Thoracic aorta (tissue), 2 donors: ENCODE measurements around the gene CXXC4. TPM values are rescaled to one million over a fixed set of nuclear protein-coding genes. Genes with fewer than 3 reads are reported as not detected.

ENCODE experiments used
- ATAC-seq: fragments of 150-250 bp; one replicate; pipeline ENCODE4 v1.8.0; 2017; ENCODE audit warnings: low read depth; ENCODE audit not compliant: insufficient number of reproducible peaks, low FRiP score
- DNase-seq: peaks from one replicate; pipeline ENCODE4 v3.0.0-alpha.2; 2020; ENCODE audit warnings: low spot score
- H3K27ac ChIP-seq, 2 donors: fragments of 200-600 bp; sonication (generic); 1 replicate in 1 of 2; 2 replicates in 1 of 2; pipeline ENCODE4 v1.5.1; 2016; ENCODE audit warnings: mild to moderate bottlenecking in 2 of 2, moderate library complexity in 2 of 2
- H3K27me3 ChIP-seq: fragments of 200-600 bp; sonication (generic); replicated peaks from 2 replicates; pipeline ENCODE4 v1.6.0; 2016; ENCODE audit warnings: mild to moderate bottlenecking; ENCODE audit not compliant: insufficient read depth
- H3K36me3 ChIP-seq: fragments of 200-600 bp; sonication (generic); one replicate; pipeline ENCODE4 v1.5.1; 2016
- H3K4me1 ChIP-seq, 2 donors: fragments of 200-600 bp; sonication (generic); 1 replicate in 1 of 2; 2 replicates in 1 of 2; pipeline versions ENCODE4 v1.5.1 to v1.6.0; 2016; ENCODE audit warnings: low read depth in 2 of 2, mild to moderate bottlenecking in 1 of 2; ENCODE audit not compliant: control insufficient read depth in 1 of 2
- H3K4me3 ChIP-seq: fragments of 200-600 bp; sonication (generic); 2 replicates; pipeline ENCODE4 v1.5.1; 2016; ENCODE audit warnings: mild to moderate bottlenecking
- H3K9me3 ChIP-seq: fragments of 200-600 bp; sonication (generic); 2 replicates; pipeline ENCODE4 v1.5.1; 2016
- total RNA-seq, 2 donors: library from RNA; depleted of rRNA; stranded (reverse); fragments of >200 nt; gene quantifications; one replicate each; pipeline versions ENCODE4 v1.1.0 to v1.2.3, GENCODE V29; 2016
- TF ChIP-seq, protein P1 (sequence below): fragments of 200-600 bp; sonication (generic); IDR thresholded peaks from one replicate; pipeline ENCODE4 v1.5.1; 2019; ENCODE audit warnings: antibody characterized with exemption

Gene CXXC4
- total RNA-seq, 2 donors from 2014 or later, result 1.2 to 2.5 TPM

DNA sequence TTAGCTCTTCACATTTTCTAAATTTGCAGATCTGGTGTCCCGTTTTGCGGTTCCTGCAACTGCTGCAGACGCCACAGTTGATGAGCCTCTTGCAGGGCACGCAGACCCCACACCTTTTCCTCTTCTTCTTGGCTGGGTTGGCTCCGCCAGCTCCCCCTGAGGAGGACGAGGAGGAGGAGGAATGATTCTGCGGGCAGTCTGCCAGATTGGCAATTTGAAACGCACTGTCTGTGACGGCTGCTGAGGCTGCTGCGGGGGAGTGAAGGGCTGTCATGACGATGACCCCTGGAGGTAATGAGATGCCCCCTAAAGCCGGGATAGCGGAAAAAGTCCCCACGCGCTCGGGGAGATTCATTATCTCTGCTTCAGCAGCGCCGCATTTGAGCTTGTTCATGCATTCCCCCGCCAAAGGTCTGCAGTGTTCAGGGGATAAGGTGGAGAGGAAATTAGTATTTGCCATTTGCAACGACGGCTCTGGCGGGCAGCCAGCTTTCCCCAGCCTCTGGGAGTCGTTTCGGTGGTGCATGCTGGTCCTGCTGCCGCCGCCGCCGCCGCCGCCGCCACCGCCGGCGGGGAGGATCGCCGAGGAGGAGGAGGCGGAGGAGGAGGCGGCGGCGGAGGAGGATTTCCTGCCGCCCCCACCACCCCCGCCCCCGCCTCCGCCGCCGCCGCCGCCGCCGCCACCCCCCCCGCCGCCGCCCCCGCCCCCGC is 3.8 kb downstream of the CXXC4 start:
- Histone ChIP-seq H3K9me3 (no peaks in the 10 kb centered on the region), H3K27me3 (no peaks in the 10 kb centered on the region), H3K27ac (peak overlapping the region; percentile 58 to 79), H3K36me3 (no peaks in the 10 kb centered on the region), H3K4me3 (peak overlapping the region; percentile 90), H3K4me1 (peaks cover 0 to 4% of the 10 kb centered on the region in 2 donors)
- peak; percentile 6 for ATAC-seq
- TF ChIP-seq, protein P1, sequence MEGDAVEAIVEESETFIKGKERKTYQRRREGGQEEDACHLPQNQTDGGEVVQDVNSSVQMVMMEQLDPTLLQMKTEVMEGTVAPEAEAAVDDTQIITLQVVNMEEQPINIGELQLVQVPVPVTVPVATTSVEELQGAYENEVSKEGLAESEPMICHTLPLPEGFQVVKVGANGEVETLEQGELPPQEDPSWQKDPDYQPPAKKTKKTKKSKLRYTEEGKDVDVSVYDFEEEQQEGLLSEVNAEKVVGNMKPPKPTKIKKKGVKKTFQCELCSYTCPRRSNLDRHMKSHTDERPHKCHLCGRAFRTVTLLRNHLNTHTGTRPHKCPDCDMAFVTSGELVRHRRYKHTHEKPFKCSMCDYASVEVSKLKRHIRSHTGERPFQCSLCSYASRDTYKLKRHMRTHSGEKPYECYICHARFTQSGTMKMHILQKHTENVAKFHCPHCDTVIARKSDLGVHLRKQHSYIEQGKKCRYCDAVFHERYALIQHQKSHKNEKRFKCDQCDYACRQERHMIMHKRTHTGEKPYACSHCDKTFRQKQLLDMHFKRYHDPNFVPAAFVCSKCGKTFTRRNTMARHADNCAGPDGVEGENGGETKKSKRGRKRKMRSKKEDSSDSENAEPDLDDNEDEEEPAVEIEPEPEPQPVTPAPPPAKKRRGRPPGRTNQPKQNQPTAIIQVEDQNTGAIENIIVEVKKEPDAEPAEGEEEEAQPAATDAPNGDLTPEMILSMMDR, result no peak
- DNase-seq, result peak; percentile 18

DNA sequence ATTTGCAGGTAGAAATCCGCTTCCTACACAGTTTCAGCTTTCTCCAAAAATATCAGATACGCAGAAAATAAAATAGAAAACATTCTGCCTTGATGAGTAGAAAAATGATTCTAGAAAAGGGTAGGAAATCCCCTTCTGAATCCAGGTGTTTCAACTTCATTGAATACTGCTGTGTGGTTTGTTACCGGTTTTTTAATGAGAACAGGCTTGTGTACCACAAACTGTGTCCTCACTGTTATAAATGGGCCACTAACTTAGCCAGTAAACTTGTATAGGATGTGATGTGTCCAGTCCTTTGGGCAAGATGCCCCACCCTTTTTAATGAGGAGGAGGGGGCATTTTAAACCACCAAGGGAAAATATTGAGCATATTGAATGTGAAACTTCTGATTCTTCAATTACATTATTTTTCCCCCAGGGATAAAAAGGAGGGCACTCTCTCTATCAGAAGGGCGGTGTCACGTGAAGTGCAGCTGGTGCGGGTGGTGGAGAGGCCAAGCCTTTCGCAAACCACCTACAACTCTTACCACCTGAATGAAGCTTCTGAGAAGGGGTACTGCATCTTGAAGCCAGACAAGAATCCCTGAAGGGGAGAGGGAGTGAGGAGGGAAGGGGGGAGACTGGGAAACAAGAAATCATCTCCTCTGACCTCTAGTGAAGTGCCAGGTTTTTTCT is 4.5 kb downstream of the CXXC4 start:
- Histone ChIP-seq H3K4me1 (no peaks in the 10 kb centered on the region), H3K27ac (peak overlapping the region; percentile 58), H3K36me3 (no peaks in the 10 kb centered on the region), H3K27me3 (no peaks in the 10 kb centered on the region), H3K9me3 (no peaks in the 10 kb centered on the region), H3K4me3 (peak overlapping the region; percentile 90)
- TF ChIP-seq, protein P1, result no peak
- DNase-seq, result no peak
- no peak for ATAC-seq

DNA sequence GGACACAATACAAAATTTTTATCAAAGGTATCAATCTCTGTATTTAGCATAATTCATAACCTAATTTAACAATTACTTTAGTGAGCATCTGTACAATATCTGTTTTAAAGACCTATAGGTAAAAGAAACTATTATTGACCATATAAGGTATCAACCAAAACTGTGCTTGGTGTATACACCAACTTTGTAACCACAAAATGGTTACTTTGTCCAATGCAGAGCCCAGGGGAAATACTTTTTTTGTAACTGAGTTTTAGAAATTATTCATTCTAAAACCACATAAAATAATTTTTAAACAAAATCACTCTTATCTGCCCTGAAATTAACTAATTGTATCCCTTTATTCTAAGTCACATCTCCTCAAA is 5.0 kb downstream of the CXXC4 start:
- Histone ChIP-seq H3K36me3 (no peaks in the 10 kb centered on the region), H3K4me1 (no peaks in the 10 kb centered on the region), H3K4me3 (peak overlapping the region; percentile 90), H3K9me3 (no peaks in the 10 kb centered on the region), H3K27ac (peak overlapping the region in 1 of 2 donors; percentile 58), H3K27me3 (no peaks in the 10 kb centered on the region)
- DNase-seq, result no peak
- no peak for ATAC-seq
- TF ChIP-seq, protein P1, result no peak

DNA sequence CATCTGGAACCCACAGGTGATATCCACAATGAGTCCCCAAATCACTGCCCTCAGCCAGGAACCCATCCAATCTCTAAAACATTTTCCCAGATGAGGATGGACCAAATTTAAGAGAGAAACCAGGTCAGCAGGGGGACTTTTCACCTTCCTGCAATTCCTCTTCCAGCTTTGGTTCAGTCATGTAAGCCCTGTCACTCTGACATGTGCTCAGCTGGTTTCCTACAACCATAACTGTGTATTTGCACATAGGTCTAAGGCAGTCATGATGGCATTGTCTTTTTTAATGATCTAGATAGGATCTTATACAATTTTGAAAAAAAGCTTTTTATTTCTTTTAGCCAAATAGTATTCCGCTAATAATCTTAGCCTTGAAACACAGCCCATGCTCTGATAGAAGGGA is 6.5 kb downstream of the CXXC4 start:
- Histone ChIP-seq H3K9me3 (no peaks in the 10 kb centered on the region), H3K27me3 (no peaks in the 10 kb centered on the region), H3K36me3 (no peaks in the 10 kb centered on the region), H3K4me3 (no peak overlapping the region), H3K4me1 (no peaks in the 10 kb centered on the region), H3K27ac (no peak overlapping the region)
- TF ChIP-seq, protein P1, result no peak
- ATAC-seq (no peak), DNase-seq (no peak)

DNA sequence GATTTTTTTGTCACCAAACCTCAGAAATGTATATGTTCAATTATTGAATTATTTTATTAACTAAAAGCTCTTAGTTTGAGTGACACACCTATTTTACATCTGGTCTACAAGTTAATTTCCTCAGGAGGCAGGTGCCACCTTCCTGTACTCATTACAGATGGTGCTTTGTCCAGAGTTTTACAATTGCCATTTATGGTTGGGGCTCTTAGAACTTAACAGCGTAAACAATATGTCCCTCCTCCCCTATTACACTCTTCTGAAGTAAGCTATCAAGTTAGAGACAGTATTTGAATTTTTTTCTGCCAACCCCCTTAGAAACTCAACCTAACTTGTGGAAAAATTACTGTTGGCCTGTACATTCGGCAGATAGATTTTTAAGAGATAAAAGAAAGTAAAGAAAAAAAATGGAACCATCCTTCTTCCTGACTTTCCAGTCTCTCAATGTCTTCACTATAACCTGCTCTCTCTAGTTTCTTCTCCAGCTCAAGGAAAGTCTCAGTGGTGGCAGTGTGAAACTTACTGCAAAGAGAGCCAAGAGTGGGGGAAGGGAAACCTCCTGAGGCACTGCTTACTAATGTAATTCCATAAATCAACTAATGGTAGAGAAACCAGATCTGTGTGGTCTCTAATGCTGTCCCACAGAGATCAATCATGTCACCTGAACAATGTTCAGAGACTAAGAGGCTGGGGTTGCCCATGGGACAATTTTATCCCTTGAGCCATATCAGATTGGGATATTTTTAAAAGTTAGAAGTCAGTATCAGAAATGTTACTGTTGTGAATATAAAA is 7.8 kb downstream of the CXXC4 start:
- ATAC-seq (no peak), DNase-seq (no peak)
- Histone ChIP-seq H3K4me1 (no peaks in the 10 kb centered on the region), H3K4me3 (no peak overlapping the region), H3K27ac (no peak overlapping the region), H3K36me3 (no peaks in the 10 kb centered on the region), H3K27me3 (no peaks in the 10 kb centered on the region), H3K9me3 (no peaks in the 10 kb centered on the region)
- TF ChIP-seq, protein P1, result no peak
